NOMO-1 treated with dmso at 0.1 percent for 144 hours (cell line): ENCODE measurements around the gene PRR22.

Experiments used
- DNase-seq: peaks from one replicate; lab custom pipeline; 2025; ENCODE audit not compliant: unreplicated experiment; lab: John Stamatoyannopoulos, UW

The PRR22 gene

GRCh38 chr19:5784581-5785147, at the start of gene PRR22:
TSS of gene PRR22 (minus strand) at chr19:5784746. CDS start at chr19:5784660, 86 bp downstream.
- DNase-seq = no peak

GRCh38 chr19:5832527-5833216, 48.1 kb upstream of the PRR22 start:
- no peak for DNase-seq

GRCh38 chr19:5832061-5832460, 47.5 kb upstream of the PRR22 start:
- no peak for DNase-seq

- DNase-seq = no peak
Observed at GRCh38 chr19:5831159-5831558, 46.6 kb upstream of the PRR22 start.

- DNase-seq = no peak
Observed at GRCh38 chr19:5829567-5830310, 45.2 kb upstream of the PRR22 start.

GRCh38 chr19:5828661-5829566, 44.4 kb upstream of the PRR22 start:
- DNase-seq = no peak

- DNase-seq = peak; percentile 92
Observed at GRCh38 chr19:5827891-5828660, 43.5 kb upstream of the PRR22 start.

- DNase-seq = no peak
Observed at GRCh38 chr19:5827342-5827890, 42.9 kb upstream of the PRR22 start.

- peak; percentile 20 for DNase-seq
Observed at GRCh38 chr19:5826531-5827341, 42.2 kb upstream of the PRR22 start.

- DNase-seq = no peak
Observed at GRCh38 chr19:5825178-5825577, 40.6 kb upstream of the PRR22 start.

- DNase-seq = no peak
Observed at GRCh38 chr19:5824751-5825150, 40.2 kb upstream of the PRR22 start.

GRCh38 chr19:5823579-5824281, 39.2 kb upstream of the PRR22 start:
- DNase-seq = no peak

GRCh38 chr19:5822181-5822844, 37.8 kb upstream of the PRR22 start:
- no peak for DNase-seq

GRCh38 chr19:5821521-5822180, 37.1 kb upstream of the PRR22 start:
- no peak for DNase-seq

GRCh38 chr19:5820785-5821184, 36.2 kb upstream of the PRR22 start:
- no peak for DNase-seq

GRCh38 chr19:5818594-5818993, 34.0 kb upstream of the PRR22 start:
- no peak for DNase-seq

- no peak for DNase-seq
Observed at GRCh38 chr19:5817218-5817617, 32.7 kb upstream of the PRR22 start.

GRCh38 chr19:5814852-5815246, 30.3 kb upstream of the PRR22 start:
- no peak for DNase-seq
